NT2/D1 (cell line): ENCODE results near the gene KDM2A.

Experiments
- YY1 ChIP-seq: IDR thresholded peaks from 2 replicates; pipeline ENCODE4 v1.6.1; 2011; ENCODE audit not compliant: insufficient read length, insufficient read depth
- ZNF274 ChIP-seq: IDR thresholded peaks from 2 replicates; pipeline ENCODE4 v1.6.1; 2011; ENCODE audit warnings: mild to moderate bottlenecking, low read depth, low read length

DNA sequence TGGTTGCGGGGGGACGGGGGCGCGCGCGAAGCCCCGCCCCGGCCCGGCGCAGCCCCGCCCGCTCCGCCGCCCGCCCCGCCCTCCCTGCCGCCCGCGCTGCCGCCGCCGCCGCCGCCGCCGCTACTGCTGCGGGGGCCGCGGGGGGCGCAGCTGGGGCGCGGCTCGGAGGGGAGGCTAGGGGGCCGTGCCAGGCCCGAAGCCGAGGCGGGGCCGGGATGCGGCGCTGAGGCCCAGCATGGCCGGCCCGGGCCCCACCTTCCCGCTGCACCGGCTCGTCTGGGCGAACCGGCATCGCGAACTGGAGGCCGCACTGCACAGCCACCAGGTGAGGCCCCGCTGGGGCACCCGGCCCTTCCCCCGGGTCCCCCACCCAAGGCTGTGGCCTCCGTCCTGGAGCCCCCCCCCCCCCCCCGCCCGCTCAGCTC, 170.2 kb downstream of the KDM2A start, which contains the start of gene ANKRD13D:
- TF ChIP-seq YY1 = no peak
- no peak for TF ChIP-seq ZNF274
